HG03108 (cell line): Measurements from ENCODE around the gene STRAP.
"Not testable (repeated sequence)": the region's sequence is repeated elsewhere in the genome, so short reads cannot be mapped to it uniquely, and the experiment has no call there.

Source experiments
- ATAC-seq: cut with Tn5 transposase; IDR thresholded peaks from one replicate; pipeline ENCODE4 v1.9.1; 2021; ENCODE audit warnings: moderate library complexity; ENCODE audit not compliant: unreplicated experiment

Gene STRAP

DNA sequence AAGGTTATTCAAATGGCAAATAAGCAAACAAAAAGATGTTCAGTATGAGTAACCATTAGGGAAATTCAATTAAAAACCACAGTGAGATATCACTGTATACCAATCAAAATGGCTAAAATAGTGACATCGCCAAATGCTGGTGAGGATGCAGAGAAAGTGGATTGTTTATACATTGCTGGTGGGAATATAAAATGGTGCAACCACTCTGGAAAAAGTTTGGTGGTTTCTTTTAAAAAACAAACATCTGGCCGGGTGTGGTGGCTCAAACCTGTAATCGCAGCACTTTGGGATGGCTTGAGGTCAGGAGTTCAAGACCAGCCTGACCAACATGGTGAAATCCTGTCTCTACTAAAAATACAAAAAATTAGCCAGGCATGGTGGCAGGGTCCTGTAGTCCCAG, 14.0 kb upstream of the STRAP start:
- no peak for ATAC-seq

GRCh38 chr12:15873556-15873955, 8.6 kb upstream of the STRAP start:
- ATAC-seq = no peak

DNA sequence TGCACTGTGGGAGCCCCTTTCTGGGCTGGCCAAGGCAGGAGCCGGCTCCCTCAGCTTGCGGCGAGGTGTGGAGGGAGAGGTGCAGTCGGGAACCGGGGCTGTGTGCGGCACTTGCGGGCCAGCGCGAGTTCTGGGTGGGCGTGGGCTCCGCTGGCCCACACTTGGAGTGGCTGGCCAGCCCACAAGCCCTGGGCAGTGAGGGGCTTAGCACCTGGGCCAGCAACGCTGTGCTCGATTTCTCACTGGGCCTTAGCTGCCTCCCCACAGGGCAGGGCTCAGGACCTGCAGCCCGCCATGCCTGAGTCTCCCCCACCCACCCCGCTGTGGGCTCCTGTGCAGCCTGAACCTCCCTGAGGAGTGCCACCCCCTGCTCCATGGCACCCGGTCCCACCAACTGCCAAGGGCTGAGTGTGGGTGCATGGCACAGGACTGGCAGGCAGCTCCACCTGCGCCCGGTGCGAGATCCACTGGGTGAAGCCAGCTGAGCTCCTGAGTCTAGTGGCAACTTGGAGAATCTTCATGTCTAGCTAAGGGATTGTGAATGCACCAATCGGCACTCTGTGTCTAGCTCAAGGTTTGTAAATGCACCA, 7.5 kb upstream of the STRAP start:
- ATAC-seq = not testable (repeated sequence)

DNA sequence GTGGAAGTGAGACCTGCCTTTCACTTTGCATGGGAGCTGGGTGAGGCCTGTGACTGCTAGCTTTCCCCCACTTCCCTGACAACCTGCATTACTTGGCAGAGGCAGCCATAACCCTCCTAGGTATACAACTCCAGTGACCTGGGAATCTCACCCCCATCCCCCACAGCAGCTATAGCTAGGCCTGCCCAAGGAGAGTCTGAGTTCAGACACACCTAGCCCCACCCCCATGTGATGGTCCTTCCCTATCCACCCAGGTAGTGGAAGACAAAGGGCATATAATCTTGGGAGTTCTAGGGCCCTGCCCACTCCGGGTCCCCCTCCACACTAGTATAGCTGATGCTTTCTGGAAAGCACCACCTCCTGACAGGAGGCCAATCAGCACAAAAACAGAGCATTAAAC, 6.3 kb upstream of the STRAP start:
- no peak for ATAC-seq

GRCh38 chr12:15879413-15879812, 2.8 kb upstream of the STRAP start:
- no peak for ATAC-seq

GRCh38 chr12:15880721-15881120, 1.5 kb upstream of the STRAP start:
- no peak for ATAC-seq

GRCh38 chr12:15883536-15883935, 1.3 kb downstream of the STRAP start:
- no peak for ATAC-seq

DNA sequence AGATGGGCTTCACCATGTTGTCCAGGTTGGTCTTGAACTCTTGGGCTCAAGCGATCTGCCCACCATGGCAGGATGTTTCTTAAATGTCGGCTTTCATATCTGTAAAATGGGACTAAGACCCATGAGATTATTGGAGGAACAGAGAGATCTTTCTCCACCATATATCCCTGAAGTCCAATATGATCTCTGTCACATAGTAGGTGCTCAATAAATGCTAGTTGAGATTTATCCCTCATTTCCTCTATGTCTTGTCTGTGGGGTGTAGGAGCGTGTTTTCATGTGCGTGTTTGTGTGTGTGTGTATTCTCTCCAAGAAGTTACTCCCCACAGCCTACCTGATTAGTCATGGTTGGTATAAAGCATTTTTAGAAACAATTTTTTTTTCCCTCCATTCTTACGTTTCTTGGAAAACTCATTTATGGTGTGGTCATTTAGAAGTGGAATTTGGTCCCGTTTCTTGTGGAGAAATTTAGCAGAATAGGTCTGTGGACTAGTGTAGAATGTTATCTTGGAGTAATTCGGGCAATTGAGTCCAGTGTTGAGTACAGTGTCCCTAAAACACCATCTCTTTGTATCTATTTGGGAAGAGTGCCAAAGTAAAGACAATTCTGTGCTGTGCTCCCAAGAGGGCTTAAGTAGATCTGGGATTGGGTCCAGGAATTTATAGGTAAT, 4.3 kb downstream of the STRAP start:
- ATAC-seq = no peak

- no peak for ATAC-seq
These were observed 5.0 kb downstream of the STRAP start for GRCh38 chr12:15887043-15887817.

- no peak for ATAC-seq
These were observed 10.6 kb downstream of the STRAP start for GRCh38 chr12:15892645-15893259.

DNA sequence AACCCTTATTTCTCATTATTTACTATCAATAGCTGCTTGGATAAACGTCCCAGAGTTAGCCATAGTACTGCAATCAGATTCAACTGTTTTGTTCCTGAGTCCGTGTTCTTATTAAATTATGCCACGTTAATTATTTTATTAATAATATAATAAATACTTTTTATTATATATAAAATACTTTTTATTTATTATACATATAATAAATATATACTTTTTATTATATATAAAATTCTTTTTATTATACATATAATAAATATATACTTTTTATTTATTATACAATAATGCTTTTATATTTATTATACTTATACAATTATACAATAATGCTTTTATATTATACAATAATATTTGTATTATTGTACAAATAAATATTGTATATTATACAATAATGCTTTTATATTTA, 11.1 kb downstream of the STRAP start:
- no peak for ATAC-seq

- ATAC-seq = no peak
These were observed 14.7 kb downstream of the STRAP start for GRCh38 chr12:15896867-15897266.

DNA sequence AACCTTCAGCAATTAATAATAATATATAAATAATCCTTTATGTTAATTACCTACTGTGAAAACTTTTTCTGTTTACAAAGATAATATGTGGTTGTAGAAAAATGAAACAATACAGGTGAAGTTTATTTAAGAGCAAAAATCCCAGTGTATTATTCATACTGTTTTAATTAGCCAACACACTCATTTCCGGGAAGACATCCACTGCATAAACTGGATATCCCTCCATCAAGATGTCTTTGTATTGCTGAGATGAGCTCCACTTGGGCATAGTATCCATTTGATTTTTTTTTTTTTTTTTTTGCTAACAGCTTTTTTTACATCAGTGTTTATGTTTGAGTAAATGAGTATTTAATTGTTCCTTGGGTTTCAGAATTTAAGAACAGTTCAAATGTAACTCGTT, 15.2 kb downstream of the STRAP start:
- ATAC-seq = no peak

DNA sequence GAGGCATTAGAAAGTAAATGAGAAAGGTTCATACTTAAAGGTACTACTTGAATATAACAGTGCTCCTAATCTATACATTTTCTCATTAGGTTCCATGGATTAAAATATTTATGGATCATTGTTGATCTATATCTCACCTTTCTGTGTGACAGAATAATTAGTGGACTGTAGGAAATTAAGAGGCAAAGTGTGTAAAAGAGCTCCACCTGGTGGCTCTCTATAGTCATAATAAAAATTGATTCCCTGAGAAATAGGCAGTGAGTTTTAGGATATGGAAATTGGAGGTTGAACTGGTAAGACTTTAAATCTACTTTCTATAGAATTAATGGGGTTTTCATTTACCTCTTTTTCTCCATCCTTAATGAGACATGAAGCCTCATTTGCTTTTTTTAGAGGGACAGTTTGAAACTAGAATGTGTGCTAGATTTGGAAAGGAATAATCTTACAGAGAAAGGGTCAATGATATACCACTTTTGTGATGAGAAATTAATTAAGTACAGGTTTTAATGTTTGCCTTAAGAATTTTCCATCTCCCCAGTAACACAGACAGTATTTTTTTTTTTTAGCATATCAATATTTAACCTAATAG, 17.2 kb downstream of the STRAP start:
- peak; percentile 44 for ATAC-seq

DNA sequence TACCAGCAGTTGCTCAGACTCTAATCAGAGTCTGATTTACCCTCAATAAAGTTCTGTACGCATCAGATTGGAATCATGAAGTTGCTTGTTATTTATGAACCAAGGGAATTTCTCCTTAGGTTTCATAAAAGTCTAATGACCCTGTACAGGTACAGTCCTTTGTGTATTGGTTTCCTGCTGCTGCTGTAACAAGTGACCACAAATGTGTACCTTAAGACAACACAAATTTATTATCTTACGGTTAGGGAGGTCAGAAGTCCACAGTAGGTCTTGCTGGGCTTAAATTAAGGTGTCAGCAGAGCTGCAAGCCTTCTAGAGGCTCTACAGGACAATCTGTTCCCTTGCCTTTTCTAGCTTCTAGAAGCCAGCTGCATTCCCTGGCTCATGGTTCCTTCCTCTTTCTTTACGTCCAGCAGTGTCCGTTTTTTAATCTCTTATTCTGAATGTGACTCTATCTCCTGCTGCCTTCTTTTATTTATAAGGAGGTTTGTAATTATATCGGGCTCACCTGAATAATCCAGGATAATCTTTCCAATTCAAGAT, 22.3 kb downstream of the STRAP start:
- no peak for ATAC-seq

- no peak for ATAC-seq
These were observed 28.3 kb downstream of the STRAP start for GRCh38 chr12:15910468-15910863.

- ATAC-seq = peak; percentile 97
These were observed 28.9 kb downstream of the STRAP start, which contains the start of gene DERA for GRCh38 chr12:15910864-15911721. Gene DERA (plus strand): TSS chr12:15911332. CDS start chr12:15911384, 52 bp downstream.

GRCh38 chr12:15911931-15912330, 29.7 kb downstream of the STRAP start:
- ATAC-seq = not testable (repeated sequence)

GRCh38 chr12:15914131-15914530, 31.9 kb downstream of the STRAP start:
- ATAC-seq = not testable (repeated sequence)

DNA sequence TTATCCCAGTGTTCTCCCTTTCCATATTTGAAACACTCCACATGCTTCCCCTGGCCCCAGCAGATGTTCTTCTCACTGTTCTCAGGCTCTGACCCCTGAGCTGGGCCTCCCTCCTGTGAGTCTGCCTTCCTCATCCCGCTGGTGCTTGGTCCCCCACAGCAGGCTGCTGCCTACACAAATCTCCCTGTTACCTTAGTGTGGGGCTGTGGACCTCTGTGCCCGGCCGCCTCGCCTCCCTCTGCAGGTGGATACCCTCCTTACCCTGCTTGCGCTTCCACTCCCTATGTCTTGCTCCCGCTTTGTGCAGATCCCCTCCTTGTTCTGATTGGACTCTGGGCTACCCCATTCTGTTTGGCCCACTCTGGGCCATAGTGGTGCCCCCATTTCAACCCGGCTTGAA, 35.9 kb downstream of the STRAP start:
- ATAC-seq = no peak
